Activated CD4-positive, alpha-beta T cell treated with anti-CD3 and anti-CD28 coated beads for 24 hours (primary cell): Measurements from ENCODE around the gene FAM131B.
"Not testable (repeated sequence)": the region's sequence is repeated elsewhere in the genome, so short reads cannot be mapped to it uniquely, and the experiment has no call there.

Source experiments
- DNase-seq, 2 donors: peaks; one replicate each; pipeline ENCODE4 v3.0.0-alpha.2; 2020; ENCODE audit warnings: low read depth in 2 of 2

FAM131B gene

DNA sequence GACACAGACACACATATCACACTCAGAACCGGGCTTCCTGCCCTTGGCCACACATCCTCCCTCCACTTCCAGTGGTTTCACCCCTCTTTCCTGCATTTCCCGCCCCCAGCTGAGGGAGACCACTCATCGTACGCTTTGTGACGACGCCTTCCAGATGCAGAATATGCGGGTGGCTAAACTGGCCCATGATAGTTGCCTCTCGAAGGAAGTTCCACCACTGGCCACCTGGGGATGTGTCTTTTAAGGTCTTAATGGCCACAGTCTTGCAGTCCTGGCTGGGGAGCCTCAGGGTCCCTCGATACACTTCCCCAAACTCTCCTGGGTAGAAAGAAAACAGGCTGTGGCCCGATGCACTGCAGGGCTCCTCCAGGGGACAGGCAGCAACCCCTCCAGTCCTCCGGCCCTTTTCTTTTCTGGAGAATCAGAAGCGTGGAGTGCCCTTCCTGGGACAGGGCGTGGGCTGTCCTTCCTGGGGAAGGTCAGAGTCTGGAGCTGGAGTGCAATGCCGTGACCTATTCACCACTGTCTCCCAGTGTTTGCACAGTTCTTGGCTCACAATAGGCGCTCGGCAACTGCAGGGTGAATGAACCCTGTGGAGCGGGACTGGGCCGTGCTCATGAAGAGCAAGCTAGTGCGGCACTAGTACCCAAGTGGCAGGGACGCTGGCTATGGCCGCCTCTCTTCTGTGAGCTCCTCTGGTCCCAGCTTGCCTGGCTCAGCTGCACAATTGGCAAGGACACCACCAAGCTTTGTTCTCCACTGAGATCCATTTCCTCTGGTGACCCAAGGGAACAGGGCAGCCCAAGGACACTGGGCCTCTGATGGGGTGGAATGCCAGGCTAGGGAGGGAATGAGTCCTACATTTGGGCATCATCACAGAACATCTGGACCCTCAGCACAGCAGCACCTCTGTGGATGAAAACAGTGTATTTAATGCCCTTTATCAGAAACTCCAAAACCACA lies 33.0 kb upstream of the FAM131B start:
- no peak for DNase-seq

DNA sequence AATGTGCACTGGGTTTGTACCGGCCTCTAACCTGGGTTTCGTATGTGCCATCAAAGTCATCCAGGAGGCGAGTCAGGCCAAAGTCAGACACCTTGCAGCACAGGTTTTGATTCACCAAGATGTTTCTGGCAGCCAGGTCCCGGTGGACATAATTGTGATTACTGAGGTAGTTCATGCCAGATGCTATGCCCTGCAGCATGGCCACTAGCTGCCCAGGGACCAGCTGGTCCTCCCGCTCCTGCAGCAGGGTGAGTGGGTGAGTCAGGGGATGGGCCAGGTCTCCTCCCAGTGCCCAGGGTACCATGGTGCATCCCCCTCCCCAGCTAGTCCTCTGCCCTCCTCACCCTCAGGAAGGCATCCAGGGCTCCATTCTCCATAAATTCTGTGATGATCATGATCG lies 32.3 kb upstream of the FAM131B start:
- DNase-seq, result no peak

DNA sequence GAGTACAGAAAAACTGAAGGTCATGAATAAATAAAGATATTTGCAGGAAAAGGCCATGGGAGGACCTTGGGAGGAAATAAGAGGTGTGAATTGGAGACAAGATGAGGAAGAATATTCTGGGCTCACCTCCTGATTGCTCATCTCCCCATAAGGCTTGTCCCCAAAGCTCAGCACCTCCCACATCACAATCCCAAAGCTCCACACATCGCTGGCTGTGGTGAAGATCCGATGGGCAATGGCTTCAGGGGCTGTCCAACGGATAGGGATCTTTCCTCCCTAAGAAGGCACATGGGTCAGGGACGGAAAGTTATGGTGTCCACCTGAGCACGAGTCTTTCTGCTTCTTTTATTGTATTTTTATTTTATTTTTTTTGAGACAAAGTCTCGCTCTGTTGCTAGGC lies 31.6 kb upstream of the FAM131B start:
- no peak for DNase-seq

DNA sequence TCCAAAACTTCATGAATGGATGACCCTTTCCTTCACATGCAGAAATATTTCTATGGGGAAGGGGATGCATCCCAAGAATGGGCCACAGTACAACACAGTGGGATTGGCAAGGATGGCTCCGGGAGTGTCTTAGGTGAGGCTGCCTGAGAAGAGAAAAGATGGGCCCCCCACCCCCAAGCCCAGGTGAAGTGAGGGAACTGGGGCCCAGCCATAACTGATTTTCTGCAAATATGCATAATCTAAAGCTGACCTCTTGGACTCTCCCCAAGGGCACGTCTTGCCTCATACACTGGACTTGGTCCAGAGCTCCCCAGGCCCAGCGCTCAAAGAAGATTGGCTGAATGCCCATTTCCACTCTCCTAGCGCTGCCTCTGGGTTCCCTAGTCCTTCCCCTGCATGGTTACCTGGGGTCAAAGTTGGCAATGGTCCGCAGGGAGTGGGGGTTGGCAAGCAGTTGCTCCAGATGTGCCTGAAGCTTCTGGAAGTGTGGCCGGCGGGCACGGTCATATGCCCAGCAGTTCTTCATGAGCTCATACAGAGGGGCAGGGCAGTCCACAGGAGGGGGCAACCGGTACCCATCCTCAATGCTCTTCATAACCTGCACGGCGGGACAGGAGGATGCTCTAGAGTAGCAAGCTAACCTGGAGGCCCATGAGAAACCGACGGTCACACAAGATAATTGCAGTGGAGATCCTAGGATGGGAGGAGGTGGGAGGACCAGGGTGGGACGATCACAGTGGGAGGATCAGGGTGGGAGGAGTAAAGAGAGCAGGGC lies 30.9 kb upstream of the FAM131B start:
- no peak for DNase-seq

DNA sequence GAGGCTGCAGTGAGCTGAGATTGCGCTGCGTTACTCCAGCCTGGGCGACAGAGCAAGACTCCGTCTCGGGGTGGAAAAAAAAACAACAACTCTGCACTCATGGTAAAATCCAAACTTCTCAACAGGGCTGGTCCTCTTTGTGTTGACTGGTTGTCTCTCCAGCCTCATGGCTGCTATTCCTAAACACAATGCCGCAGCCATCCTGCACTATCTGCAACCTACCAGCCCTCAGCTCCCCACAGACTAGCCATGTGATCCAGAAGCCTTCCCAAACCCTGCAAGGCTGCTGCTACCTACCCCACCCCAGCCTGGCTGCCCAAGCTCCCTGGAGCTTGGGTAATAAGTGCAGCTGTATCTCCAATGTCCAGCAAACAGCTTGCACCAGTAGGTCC lies 30.4 kb upstream of the FAM131B start:
- no peak for DNase-seq

DNA sequence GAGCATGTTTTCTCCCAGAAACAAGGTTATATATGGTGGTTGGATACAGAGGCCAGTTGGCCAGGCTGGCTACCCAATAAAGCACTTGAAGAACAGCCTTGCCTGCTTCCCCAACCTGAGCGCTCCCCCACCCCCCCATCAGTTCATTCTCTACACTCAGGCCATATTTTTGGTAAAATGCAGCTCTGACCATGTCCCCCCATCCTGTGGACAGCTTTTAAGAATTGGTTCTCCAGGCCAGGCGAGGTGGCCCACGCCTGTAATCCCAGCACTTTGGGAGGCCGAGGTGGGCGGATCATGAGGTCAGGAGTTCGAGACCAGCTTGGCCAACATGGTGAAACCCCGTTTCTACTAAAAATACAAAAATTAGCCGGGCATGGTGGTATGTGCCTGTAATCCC lies 29.9 kb upstream of the FAM131B start:
- not testable (repeated sequence) for DNase-seq

DNA sequence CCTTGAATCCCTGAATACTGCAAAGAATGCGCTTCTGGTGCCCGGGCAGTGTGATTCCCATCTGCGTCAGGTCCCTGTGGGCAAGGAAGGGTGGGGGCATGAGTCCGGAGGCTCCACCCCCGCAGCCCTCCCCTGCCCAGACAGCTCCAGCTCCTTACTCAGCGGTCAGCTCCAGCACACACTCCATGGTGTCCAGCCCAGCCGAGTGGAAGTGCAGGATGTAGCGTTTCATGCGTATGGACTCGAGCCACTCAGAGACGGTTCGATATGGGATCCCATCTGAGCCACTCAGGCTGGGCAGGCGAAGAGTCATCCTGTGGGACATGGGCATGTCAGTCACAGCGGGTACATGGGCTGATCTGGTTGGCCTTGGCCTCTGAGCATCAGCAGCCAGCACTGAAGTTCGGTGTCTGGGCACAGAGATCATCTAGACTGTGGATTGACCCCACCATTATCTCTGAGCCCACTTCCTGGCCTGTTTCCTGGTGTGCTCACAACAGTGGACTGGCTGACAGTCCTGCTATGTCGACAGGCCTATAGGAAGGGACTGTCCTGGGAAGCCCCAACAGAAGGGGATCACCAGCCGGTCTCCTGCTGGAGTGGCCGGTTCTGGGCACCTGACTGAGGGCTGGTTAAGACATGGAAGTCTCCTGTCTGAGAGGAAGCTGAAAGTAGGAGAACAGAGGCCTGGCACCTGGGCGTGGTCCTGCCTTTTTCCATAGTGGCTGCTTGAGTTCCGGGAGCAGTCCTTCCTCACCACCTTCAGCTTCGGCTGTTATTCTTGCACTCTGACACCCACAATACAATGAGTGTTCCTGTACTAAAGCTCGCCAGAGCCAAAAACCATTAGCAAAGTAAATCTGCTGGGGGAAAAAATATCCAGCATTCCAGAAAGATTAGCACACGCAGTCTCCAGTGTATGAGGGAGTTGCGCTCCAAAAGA lies 29.2 kb upstream of the FAM131B start:
- DNase-seq, result no peak

DNA sequence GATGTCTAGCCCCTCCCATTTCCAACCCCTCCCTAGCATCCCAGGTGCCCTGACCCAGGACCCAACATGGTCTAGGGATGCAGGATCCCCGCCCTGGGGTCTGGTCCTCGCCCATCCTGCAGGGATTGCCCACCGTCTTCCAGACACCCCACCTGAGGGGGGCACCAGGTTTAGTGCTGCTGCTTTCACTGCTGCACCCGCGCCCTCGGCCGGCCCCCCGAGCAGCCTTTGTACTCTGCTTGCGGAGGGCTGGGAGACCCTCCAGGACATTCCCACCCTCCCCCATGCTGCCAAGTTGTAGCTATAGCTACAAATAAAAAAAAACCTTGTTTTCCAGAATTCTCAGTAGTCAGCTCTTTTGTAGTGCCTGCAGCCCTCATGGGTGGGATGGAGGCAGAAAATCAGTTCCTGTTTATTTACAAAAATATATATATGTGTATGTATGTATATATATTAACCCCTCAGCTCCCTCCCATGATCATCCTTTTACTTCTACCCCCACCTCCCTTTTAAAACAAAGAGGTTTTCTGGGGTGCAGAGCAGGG lies 28.3 kb upstream of the FAM131B start:
- no peak for DNase-seq

DNA sequence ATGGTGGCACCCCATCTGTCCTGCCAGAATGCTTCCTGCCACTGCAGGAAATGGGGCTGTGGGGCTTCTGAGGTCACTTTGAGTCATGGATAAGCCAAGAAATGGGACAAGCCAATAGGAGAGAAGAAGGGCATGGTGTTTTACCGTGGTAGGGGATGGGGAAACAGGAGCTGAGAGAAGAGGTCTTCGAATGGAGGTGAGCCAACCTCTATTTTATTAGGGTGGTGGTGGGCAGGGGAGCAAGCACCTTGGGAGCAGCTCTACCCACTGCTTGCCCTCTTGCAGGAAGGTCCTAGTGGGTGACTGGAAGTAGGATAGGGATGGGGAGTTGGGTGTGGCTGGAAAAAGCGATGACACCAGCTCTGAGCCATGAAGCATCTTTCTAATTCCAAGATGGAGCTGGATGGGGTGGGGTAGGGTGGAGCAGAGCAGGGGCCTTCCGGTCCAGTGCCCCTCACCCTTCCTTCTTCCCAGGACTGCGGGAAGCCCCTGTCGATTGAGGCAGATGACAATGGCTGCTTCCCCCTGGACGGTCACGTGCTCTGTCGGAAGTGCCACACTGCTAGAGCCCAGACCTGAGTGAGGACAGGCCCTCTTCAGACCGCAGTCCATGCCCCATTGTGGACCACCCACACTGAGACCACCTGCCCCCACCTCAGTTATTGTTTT lies 27.7 kb upstream of the FAM131B start:
- no peak for DNase-seq

DNA sequence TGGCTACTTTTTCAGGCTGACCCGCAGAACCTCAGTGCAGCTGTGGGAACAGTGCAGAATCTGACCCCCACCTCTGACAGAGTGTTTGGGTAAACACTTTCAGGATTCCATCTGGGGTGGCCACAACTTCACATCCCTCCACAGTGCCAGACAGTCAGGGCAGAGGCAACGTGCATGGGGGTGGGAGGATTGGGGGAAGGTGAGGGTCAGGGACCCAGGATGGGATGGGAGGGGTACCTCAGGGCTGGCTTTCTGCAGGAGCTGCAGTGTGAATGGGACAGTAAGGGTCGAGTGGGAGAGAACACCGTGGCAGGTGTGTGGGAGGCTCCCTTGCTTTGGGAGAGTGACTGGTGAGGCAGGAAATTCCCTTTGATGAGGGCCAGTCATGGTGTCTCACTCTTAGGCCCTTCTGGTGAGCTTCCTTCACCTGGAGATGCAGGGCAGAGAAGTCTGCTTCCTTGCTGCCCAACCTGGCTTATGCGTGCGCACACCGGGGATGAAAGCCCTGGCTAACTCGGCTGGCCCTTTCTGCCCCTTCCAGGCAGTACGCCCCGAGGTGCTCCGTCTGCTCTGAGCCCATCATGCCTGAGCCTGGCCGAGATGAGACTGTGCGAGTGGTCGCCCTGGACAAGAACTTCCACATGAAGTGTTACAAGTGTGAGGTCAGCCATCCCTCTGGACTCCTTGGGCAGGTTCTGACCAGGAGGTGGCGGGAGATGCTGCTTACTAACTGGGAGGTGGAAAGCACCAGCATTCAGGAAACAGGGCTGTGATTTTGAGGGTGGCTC lies 27.0 kb upstream of the FAM131B start:
- no peak for DNase-seq

DNA sequence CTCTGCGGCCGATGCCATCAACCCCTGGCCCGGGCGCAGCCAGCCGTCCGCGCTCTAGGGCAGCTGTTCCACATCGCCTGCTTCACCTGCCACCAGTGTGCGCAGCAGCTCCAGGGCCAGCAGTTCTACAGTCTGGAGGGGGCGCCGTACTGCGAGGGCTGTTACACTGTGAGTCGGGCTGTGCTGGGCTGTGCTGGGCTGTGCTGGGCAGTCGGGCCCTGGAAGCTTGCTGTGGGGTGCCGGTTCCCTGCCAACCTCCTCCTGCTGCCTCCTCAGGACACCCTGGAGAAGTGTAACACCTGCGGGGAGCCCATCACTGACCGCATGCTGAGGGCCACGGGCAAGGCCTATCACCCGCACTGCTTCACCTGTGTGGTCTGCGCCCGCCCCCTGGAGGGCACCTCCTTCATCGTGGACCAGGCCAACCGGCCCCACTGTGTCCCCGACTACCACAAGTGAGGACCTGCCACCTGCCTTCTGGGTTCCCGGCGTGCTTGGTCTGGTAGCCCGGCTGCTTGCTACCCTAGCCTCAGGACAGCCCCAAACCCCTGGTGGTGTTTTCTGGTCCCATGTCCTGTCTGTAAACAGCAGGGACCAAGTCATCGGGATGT lies 26.1 kb upstream of the FAM131B start:
- no peak for DNase-seq

DNA sequence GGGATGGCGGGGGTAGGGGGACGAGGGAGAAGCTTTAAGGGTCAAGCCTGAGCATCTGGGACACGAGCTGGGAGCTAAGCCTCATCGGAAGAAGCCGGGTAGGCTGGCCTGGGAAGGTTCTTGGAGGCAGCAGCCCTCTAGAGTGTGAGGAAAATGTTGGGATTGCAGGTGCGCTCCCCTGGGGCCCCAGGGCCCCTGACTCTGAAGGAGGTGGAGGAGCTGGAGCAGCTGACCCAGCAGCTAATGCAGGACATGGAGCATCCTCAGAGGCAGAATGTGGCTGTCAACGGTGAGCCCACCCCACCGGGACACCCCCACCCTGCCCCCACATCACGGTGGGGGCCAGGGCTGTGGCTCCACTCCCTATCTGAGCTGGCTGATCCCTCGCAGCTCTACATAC lies 25.5 kb upstream of the FAM131B start:
- DNase-seq, result no peak

DNA sequence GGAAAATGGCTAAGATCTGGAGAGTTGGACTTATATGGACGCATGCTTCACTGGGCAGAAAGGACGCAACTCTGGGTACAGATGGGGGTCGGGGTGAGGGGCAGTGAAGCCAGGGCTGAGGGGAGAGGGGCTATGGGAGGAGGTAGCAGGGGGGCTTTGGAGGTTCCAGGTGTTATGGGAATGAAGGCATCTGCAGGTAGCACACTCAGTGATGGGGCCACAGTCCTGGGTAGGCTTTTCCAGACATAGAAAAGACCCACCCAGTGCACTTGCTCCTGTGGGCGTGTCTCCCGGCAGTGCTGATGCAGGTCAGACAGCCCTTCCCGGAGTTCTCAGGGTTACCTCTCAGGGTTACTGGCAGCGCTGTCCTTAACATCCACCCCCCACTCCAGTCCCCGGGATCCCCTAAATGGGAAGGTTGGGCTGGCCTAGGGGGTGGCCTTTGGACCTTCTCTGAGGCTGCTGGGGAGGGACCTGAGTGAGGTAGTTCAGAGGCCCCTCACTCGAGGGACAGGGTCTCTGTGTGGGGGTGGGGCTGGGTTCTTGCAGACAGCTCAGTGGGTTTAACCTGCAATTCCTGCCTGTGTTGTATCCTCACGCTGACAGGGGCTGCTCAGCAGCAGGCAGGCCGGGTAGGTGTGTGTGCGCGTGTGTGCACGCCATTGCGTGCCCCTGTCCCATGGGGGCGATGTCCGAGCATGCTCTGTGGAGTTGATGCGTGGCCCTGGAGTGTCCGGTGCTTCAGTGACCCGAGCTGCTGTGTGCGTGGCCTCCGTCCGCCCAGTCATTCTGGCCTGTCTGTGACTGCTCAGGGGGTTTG lies 24.9 kb upstream of the FAM131B start:
- DNase-seq, result no peak

DNA sequence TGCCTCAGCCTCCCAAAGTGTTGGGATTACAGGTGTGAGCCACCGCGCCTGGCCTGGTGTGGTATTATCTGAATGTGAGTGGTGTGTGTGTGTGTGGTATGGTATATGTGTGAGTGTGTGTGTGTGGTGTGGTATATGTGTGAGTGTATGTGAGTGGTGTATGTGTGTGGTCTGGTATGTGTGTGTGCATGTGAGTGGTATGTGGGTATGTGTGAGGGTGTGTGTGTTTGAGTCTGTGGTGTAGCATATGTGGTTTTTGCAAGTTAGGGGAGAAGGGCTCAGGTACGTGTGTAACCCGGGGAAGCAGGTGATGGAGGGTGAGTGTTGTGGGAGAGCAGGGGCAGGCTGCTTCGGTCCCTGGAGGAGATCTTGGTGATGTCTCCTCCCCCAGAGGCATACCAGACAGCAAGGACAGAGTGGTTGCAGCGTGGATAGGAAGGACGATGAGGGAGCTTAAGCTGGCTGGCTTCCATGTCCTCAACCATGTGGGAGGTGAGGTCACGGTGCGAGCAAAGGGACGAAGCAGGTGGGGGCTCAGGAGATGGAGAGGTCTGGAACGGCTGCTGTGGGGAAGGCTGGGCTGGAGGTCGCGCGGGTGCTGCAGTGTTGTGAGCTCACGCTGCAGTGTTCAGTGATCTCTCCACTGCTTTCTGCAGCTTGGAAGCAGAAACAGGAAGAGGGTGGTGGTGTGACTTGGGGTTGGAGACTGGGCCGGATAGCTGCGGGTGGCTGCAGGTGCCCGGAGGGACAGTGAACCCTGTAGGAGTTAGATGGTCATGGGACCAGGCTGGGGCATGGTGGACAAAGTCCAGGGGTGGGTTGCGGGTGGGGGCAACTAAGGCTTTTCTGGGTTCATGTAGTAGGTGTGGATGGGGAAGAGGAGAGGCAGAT lies 23.6 kb upstream of the FAM131B start:
- DNase-seq, result no peak

DNA sequence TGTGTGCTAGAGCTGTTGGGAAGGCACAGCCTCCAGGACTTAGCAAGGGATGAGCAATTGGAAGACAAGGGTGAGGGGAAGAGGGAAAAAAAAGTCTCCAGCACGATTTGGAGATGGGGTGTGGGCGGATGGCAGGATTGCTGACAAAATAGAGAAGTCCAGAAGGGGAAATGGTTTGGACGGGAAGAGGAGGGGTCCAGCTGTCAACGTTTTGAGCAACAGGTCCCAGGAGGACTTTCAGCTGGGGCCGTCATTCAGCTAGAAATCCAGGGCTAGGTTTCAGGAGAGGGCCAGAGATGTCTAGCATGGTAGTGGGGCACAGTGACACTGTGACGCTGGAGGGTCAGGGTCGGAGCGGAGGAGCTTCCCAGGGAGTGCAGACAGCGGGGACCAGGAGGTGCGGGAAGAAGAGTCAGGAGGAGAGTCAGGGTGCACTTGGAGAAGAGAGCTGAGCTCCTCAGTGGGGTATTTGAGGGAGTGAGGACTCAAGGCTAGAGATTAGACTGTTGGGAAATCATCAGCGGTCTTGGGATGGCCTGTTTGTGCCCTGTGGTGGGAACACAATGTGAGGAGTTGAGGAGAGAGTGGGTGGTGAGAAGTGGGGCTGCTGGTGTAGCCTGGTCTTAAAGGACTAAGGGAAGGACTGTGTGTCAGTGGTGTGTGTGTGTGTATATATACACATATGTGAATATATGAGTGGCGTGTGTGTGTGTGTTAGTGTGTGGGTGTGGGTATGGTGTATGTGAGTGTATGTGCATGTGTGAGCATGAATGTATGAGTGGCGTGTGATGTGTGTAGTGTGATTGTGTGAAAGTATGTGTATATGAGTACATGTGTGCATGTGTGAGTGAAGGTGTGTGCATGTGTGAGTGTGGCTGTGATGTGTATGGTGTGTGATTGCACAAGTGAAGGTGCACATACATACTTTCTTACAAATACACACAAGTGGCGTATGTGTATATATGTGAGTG lies 22.4 kb upstream of the FAM131B start:
- DNase-seq, result no peak

DNA sequence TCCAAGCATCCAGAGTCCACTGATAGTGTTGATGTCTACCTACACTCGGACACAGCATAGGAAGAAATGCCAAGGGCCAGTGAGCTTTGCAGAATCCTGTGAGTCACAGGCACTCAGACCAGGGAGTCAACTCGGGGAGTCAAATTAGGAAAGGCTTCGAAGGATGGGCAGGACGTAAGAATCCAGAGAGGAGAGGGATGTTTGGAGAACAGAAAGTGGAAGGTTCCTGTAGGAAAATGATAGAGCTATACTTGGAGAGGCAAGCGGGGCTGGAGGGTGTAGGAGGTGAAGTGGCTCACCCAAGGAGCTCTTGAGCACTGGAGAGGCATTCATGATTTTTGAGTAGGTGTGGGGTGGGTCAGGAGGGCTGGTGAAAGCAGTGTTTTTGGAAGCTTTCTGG lies 21.6 kb upstream of the FAM131B start:
- DNase-seq, result no peak

DNA sequence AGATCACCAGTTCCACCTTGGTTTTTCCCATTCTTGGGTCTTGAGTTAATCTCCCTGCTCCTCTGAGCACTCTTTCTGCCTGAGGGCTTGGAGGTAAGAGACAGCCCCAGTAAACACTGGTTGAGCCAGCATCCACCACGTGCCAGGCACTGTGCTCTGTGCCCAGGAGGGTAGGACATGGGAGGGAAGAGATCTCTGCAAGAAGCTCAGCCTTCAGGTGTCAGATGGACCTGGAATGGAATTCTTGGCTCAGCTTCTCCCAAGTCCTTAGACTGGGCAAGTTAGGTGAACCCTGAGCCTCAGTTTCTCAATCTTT lies 21.1 kb upstream of the FAM131B start:
- no peak for DNase-seq
